ENCODE data around the gene PROM2. TPM values are rescaled to one million over a fixed set of nuclear protein-coding genes. Genes with fewer than 3 reads are reported as not detected.

The PROM2 gene
- total and polyA plus RNA-seq, 2 donors (not counting 3 experiments of a cell fraction or from before 2014, with no cell fraction given): 0.39 to 0.60 TPM

- BruUV-seq (replicated peaks): no TSS peak
- Histone ChIP-seq H3K27ac (ENCODE audit: insufficient read depth, low read depth, low read length) (no peak overlapping the region), H3K4me3 (replicated peaks in 1 of 3; ENCODE audit: insufficient read depth in 1 of 3, low read depth in 1 of 3, low read length in 3 of 3) (no peak overlapping the region), H4K20me1 (replicated peaks; ENCODE audit: control insufficient read depth, extremely low read depth, insufficient read depth, low read length) (no peaks in the 10 kb centered on the region), H2AFZ (ENCODE audit: low read depth, low read length) (no peak overlapping the region), H3K4me1 (ENCODE audit: control insufficient read depth, extremely low read depth, insufficient read depth, low read length) (no peaks in the 10 kb centered on the region), H3K4me2 (ENCODE audit: insufficient read depth, low read length) (no peak overlapping the region), H3K9me1 (replicated peaks; ENCODE audit: control insufficient read depth, extremely low read depth, insufficient read depth, low read length) (no peaks in the 10 kb centered on the region), H3K9ac (replicated peaks; ENCODE audit: extremely low read depth, insufficient read depth, low read length) (no peak overlapping the region), H3K9me3 (replicated peaks; ENCODE audit: control insufficient read depth, insufficient read depth, low read length) (no peaks in the 10 kb centered on the region), H3K27me3 (ENCODE audit: control insufficient read depth in 2 of 2, insufficient read depth in 2 of 2, low read length in 2 of 2) (no peaks in the 10 kb centered on the region), H3K79me2 (ENCODE audit: control insufficient read depth, insufficient read depth, low read length) (no peaks in the 10 kb centered on the region), H3K36me3 (ENCODE audit: control insufficient read depth in 2 of 2, extremely low read depth in 1 of 2, insufficient read depth in 2 of 2, low read length in 2 of 2) (no peaks in the 10 kb centered on the region)
- dilution Hi-C loops (cut with MboI; ENCODE audit: extremely low pct_ligation_motif_present, low sequenced_read_pairs): no loop called here
- TF ChIP-seq MAX (IDR thresholded peaks at IDR 0.05; ENCODE audit: insufficient read depth, insufficient read length) (no peak), GATA2 (IDR thresholded peaks at IDR 0.05; ENCODE audit: insufficient read depth, insufficient read length, low read depth, low read length) (no peak), JUN (IDR thresholded peaks at IDR 0.05; ENCODE audit: borderline replicate concordance, insufficient read depth, insufficient read length, low read depth) (no peak), MYC (IDR thresholded peaks at IDR 0.05; ENCODE audit: low read depth, low read length) (no peak), FOS (IDR thresholded peaks at IDR 0.05; ENCODE audit: borderline replicate concordance, insufficient read depth, low read length) (no peak), POLR2AphosphoS5 (IDR thresholded peaks at IDR 0.05; ENCODE audit: insufficient read depth, low read depth, low read length) (no peak), POLR2A (IDR thresholded peaks at IDR 0.05; ENCODE audit: low read depth, low read length) (no peak), EZH2 (IDR thresholded peaks at IDR 0.05; ENCODE audit: borderline replicate concordance, low read depth, low read length, severe bottlenecking) (no peak)
- TF ChIP-seq, protein P1, sequence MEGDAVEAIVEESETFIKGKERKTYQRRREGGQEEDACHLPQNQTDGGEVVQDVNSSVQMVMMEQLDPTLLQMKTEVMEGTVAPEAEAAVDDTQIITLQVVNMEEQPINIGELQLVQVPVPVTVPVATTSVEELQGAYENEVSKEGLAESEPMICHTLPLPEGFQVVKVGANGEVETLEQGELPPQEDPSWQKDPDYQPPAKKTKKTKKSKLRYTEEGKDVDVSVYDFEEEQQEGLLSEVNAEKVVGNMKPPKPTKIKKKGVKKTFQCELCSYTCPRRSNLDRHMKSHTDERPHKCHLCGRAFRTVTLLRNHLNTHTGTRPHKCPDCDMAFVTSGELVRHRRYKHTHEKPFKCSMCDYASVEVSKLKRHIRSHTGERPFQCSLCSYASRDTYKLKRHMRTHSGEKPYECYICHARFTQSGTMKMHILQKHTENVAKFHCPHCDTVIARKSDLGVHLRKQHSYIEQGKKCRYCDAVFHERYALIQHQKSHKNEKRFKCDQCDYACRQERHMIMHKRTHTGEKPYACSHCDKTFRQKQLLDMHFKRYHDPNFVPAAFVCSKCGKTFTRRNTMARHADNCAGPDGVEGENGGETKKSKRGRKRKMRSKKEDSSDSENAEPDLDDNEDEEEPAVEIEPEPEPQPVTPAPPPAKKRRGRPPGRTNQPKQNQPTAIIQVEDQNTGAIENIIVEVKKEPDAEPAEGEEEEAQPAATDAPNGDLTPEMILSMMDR (IDR thresholded peaks at IDR 0.05; ENCODE audit: extremely low read depth in 1 of 2, insufficient read depth in 1 of 2, low read depth in 1 of 2, low read length in 2 of 2): no peak
- DNase-seq (ENCODE audit: low read depth, low spot score): no peak
- intact Hi-C loops (cut with micrococcal nuclease): no loop called here
- FAIRE-seq: no peak
- CTCF ChIA-PET: interaction anchor here (1.6 kb wide), 1 partner anchor 80 kb away, joined by 6 read pairs; no protein-coding TSS in a partner anchor
- POLR2A ChIA-PET: no interaction called here
Measured at GRCh38 chr2:95311815-95312542, 37.7 kb downstream of the PROM2 start.
